Hepatocyte (in vitro differentiated cells): Measurements from ENCODE around the gene WDFY2. TPM values are rescaled to one million over a fixed set of nuclear protein-coding genes. Genes with fewer than 3 reads are reported as not detected.

ENCODE experiments used
- DNase-seq: peaks from one replicate; pipeline ENCODE4 v3.0.0-alpha.2; 2016; ENCODE audit warnings: low spot score
- H2AFZ ChIP-seq: fragments of 200-600 bp; sonication (generic); 2 replicates; pipeline ENCODE4 v1.6.0; 2016; ENCODE audit warnings: antibody characterized with exemption, mild to moderate bottlenecking
- H3K27ac ChIP-seq: fragments of 200-600 bp; sonication (generic); 2 replicates; pipeline ENCODE4 v1.5.1; 2016; ENCODE audit warnings: mild to moderate bottlenecking
- H3K27me3 ChIP-seq: fragments of 200-600 bp; sonication (generic); 2 replicates; pipeline ENCODE4 v1.6.1; 2016
- H3K36me3 ChIP-seq: fragments of 200-600 bp; sonication (generic); replicated peaks from 2 replicates; pipeline ENCODE4 v1.5.1; 2016; ENCODE audit warnings: low read depth; ENCODE audit not compliant: insufficient read depth
- H3K4me1 ChIP-seq: fragments of 200-600 bp; sonication (generic); 2 replicates; pipeline ENCODE4 v1.5.1; 2016; ENCODE audit warnings: mild to moderate bottlenecking, moderate library complexity; ENCODE audit not compliant: insufficient read depth
- H3K4me2 ChIP-seq: fragments of 200-600 bp; sonication (generic); 2 replicates; pipeline ENCODE4 v1.6.0; 2016
- H3K4me3 ChIP-seq: fragments of 200-600 bp; sonication (generic); 2 replicates; pipeline ENCODE4 v1.5.1; 2016; ENCODE audit warnings: mild to moderate bottlenecking
- H3K79me2 ChIP-seq: fragments of 200-600 bp; sonication (generic); 2 replicates; pipeline ENCODE4 v1.6.0; 2017; ENCODE audit warnings: mild to moderate bottlenecking
- H3K9me2 ChIP-seq: fragments of 200-600 bp; sonication (generic); replicated peaks from 2 replicates; pipeline ENCODE4 v1.6.0; 2017; ENCODE audit warnings: mild to moderate bottlenecking; ENCODE audit not compliant: insufficient read depth
- H3K9me3 ChIP-seq: fragments of 200-600 bp; sonication (generic); 2 replicates; pipeline ENCODE4 v1.5.1; 2016; ENCODE audit warnings: low read depth, mild to moderate bottlenecking
- H4K20me1 ChIP-seq: fragments of 200-600 bp; sonication (generic); 2 replicates; pipeline ENCODE4 v1.6.0; 2016; ENCODE audit warnings: mild to moderate bottlenecking; ENCODE audit not compliant: insufficient read depth, poor library complexity, severe bottlenecking
- CTCF ChIP-seq: fragments of 200-600 bp; sonication (generic); IDR thresholded peaks from 2 replicates; pipeline ENCODE4 v1.5.1; 2016; ENCODE audit warnings: antibody characterized with exemption, mild to moderate bottlenecking; ENCODE audit not compliant: poor library complexity
- EZH2 ChIP-seq: fragments of 200-600 bp; sonication (generic); IDR thresholded peaks from 2 replicates; pipeline ENCODE4 v1.6.1; 2016; ENCODE audit warnings: antibody characterized with exemption, mild to moderate bottlenecking, borderline replicate concordance
- EZH2phosphoT487 ChIP-seq: fragments of 200-600 bp; sonication (generic); IDR thresholded peaks from one replicate; pipeline ENCODE4 v1.6.1; 2018; ENCODE audit warnings: antibody characterized with exemption, mild to moderate bottlenecking, low read depth, moderate library complexity; ENCODE audit not compliant: unreplicated experiment, severe bottlenecking
- WGBS: methylation state at CpG from one replicate; pipeline ENCODE4 v1.1.6; 2016; ENCODE audit warnings: low lambda C conversion rate; ENCODE audit errors: missing lambda C conversion rate; 5-methylcytosine and 5-hydroxymethylcytosine counted together
- polyA plus RNA-seq: library from polyadenylated mRNA; unstranded; fragments of >200 nt; fragmentation: Nextera tagmentation; extraction: Ambion mirVana; gene quantifications from 2 replicates; pipeline ENCODE4 v1.2.1, GENCODE V29; 2016
- total RNA-seq: library from RNA; depleted of rRNA; stranded (reverse); fragments of >200 nt; gene quantifications from 2 replicates; pipeline ENCODE4 v1.2.3, GENCODE V29; 2014

WDFY2 gene
- total and polyA plus RNA-seq, 2 experiments from 2014 or later: 9.0 to 9.1 TPM

DNA sequence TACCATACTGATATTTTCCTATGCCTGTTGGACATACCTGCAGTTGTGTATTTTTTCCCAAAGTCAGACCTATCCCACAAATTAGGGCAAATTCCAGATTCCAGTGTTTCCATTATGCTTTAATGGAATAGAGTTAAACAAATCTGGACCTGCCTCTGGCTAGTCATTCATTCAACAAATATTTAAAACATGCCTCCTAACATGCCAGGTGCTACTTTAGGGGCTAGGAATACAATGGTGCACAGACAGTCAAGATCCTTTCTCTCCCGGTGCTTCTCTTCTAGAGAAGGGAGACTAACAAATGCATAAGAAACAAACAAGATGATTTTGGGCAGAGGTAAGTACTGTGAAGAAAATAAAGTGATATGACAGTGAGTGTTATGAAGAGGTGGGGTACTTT, 7.5 kb upstream of the WDFY2 start:
- no peaks in the 10 kb centered on the region for H3K79me2 ChIP-seq
- no peaks in the 10 kb centered on the region for H3K9me2 ChIP-seq
- no peak overlapping the region for H3K4me2 ChIP-seq
- H3K4me1 ChIP-seq: no peaks in the 10 kb centered on the region
- 58% methylated on average over 1 of the region's 1 CpG for WGBS
- DNase-seq: no peak
- no peaks in the 10 kb centered on the region for H3K9me3 ChIP-seq
- H2AFZ ChIP-seq: no peak overlapping the region
- no peaks in the 10 kb centered on the region for H3K36me3 ChIP-seq
- H3K27ac ChIP-seq: no peak overlapping the region
- no peak for TF ChIP-seq EZH2phosphoT487
- no peak for TF ChIP-seq CTCF
- no peak for TF ChIP-seq EZH2
- no peak overlapping the region for H3K4me3 ChIP-seq
- H3K27me3 ChIP-seq: no peaks in the 10 kb centered on the region
- no peaks in the 10 kb centered on the region for H4K20me1 ChIP-seq

GRCh38 chr13:51577690-51578089, 6.6 kb upstream of the WDFY2 start:
- H3K9me2 ChIP-seq: no peaks in the 10 kb centered on the region
- no peaks in the 10 kb centered on the region for H3K4me1 ChIP-seq
- no peak for DNase-seq
- H3K79me2 ChIP-seq: no peaks in the 10 kb centered on the region
- no peak overlapping the region for H3K4me3 ChIP-seq
- no peak overlapping the region for H2AFZ ChIP-seq
- 78% methylated on average over 4 of the region's 4 CpGs for WGBS
- no peaks in the 10 kb centered on the region for H4K20me1 ChIP-seq
- H3K36me3 ChIP-seq: no peaks in the 10 kb centered on the region
- H3K9me3 ChIP-seq: no peaks in the 10 kb centered on the region
- no peak overlapping the region for H3K4me2 ChIP-seq
- no peak for TF ChIP-seq CTCF
- no peak for TF ChIP-seq EZH2
- TF ChIP-seq EZH2phosphoT487: no peak
- H3K27me3 ChIP-seq: no peaks in the 10 kb centered on the region
- no peak overlapping the region for H3K27ac ChIP-seq

DNA sequence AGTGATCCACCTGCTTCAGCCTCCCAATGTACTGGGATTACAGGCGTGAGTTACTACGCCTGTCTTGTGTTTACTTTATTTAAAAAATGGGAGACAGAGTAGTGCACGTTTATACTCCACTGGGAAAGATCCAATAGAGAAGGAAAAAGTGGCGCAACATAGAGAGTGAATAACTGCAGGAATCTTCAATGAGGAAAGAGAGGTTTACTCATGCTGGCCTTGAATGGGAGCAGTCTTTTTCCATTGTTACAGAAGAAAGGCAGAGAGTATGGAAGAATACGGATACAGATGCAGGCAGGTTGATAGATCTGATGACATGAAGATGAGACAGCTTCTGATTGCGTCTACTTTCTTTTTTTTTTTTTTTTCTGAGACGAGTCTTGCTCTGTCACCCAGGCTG, 4.6 kb upstream of the WDFY2 start:
- H4K20me1 ChIP-seq: no peaks in the 10 kb centered on the region
- no peak overlapping the region for H3K27ac ChIP-seq
- H3K9me3 ChIP-seq: no peaks in the 10 kb centered on the region
- TF ChIP-seq EZH2 (no peak), EZH2phosphoT487 (no peak), CTCF (no peak)
- no peaks in the 10 kb centered on the region for H3K27me3 ChIP-seq
- H3K4me1 ChIP-seq: peaks cover 4% of the 10 kb centered on the region
- H3K4me2 ChIP-seq: no peak overlapping the region
- no peaks in the 10 kb centered on the region for H3K9me2 ChIP-seq
- DNase-seq: no peak
- WGBS: 93% methylated on average over 7 of the region's 7 CpGs
- H3K4me3 ChIP-seq: no peak overlapping the region
- no peaks in the 10 kb centered on the region for H3K79me2 ChIP-seq
- no peaks in the 10 kb centered on the region for H3K36me3 ChIP-seq
- no peak overlapping the region for H2AFZ ChIP-seq

- 90% methylated on average over 1 of the region's 1 CpG for WGBS
- Histone ChIP-seq H3K4me1 (peaks cover 4% of the 10 kb centered on the region), H3K4me2 (no peak overlapping the region), H2AFZ (no peak overlapping the region), H3K36me3 (no peaks in the 10 kb centered on the region), H4K20me1 (no peaks in the 10 kb centered on the region), H3K27me3 (no peaks in the 10 kb centered on the region), H3K27ac (no peak overlapping the region), H3K9me2 (no peaks in the 10 kb centered on the region), H3K9me3 (no peaks in the 10 kb centered on the region), H3K4me3 (no peak overlapping the region), H3K79me2 (peaks cover 12% of the 10 kb centered on the region)
- no peak for TF ChIP-seq CTCF
- DNase-seq: no peak
Measured at GRCh38 chr13:51581148-51581820, 3.0 kb upstream of the WDFY2 start.
